Measurements from ENCODE around the gene AHRR. TPM values are rescaled to one million over a fixed set of nuclear protein-coding genes. Genes with fewer than 3 reads are reported as not detected.

The AHRR gene
- total RNA-seq, 1 experiment from 2014 or later = 51.8 TPM

DNA sequence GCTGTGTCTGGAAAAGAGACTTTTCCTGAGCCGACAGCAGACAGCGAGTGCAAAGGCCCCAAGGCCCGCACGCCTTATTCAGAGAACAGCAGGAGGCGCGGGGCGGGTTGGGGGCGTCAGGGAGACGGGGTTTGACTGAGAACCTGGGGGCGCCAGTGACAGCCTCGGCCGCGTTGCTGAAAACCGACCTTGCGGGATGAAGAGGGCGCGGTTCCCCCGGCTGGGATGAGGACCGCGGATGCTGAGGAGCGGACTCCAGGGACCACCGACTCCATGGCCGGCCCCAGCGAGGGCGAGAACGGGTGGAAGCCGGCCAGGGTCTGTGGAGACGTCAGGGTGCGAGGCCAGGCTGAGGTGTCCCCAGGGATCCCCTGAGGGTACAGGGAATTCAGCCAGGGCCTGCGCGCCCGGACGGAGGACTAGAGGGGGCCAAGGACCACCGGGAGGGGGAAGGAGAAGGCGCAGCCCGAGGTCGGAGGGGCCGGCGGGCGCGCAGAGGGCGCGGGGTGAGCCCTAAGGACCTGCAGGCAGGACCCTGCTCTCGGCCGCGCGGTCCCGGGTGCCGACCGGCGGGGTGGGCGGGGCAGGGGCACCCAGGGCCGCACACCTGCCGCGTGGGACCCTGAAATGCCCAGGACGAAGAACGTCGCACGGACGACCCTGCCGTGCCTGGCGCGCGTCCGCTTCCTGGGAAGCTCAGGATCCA is 837 bp upstream of the AHRR start:
- DNase-seq (ENCODE audit: low read depth) = no peak

- DNase-seq (ENCODE audit: low read depth) = no peak
Observed at GRCh38 chr5:321726-322251, 275 bp downstream of the AHRR start.

DNA sequence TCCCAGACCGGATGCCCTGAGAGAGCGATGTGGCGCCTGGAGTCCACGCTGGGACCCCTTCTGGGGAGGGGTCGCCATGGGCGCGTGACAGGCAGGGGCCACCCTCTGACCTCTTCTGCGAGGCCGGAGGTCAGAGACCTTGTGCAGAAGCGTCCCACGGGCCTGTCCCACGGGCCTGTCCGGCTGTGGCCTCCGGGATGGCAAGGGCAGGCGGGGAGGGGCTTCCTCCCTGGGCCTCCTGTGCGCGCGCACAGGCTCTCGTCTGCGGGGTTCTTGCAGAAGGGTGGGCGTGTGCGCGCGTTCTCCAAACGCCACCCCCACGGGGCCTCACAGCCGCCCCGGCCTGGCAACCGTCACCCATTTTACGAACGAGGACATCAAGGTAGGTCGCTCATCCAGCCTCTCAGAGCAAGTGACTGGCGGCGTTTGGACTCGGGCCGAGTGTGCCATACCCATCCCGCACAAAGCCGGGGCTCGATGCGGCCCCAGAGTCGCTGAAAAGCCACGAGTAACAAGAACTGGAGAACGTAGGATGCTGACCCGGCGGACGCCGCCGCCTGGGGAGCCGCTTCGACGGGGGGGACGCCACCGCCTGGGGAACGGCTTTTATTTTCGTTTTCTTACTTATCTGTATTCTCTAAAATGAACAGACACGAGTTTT is 897 bp downstream of the AHRR start:
- peak; percentile 79 for DNase-seq (ENCODE audit: low read depth)

DNA sequence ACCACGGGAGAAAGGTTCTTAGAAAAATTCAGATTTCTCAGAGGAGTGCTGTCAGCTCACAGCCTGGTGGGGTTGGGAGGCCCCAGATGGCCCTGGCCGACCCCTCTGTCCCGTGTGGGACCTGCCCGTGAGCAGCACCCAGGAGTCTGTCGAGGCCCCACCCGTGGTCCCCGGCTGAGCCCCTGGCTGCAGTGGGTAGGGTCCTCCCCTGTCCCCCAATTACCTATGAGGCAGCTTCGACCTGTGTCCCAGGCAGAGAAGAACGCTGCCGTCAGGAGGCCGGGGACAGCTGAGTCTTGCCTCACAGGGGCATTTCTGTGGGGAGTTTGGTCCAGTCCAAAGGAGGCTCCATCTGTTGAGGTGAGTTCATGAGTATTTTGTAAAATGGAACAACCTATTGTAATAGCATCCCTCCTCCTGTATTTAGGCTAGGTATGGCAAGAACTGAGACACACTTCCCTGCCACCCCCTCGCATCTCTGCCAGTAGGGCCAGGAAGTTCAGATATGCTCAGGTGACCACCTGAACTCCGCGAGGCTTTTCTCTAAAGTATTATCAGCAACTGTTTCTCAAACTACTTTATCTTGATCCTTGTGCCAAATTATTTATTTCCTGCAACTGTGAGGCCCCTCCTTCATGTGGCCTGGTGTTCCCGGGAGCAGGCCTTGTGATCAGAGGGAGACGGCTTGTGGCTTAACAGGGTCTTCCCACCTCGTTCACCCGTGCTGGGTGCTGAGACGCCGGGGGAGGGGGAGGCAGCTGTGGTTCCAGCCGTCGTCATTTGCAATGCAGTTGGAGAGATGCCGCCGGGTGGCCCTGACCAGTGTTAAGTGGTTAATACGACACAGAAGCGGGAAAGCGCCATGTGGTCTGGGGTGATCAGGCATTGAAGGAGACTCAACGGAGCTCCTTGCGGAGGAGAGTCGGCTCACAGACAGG is 1.7 kb downstream of the AHRR start:
- peak; percentile 77 for DNase-seq (ENCODE audit: low read depth)

DNA sequence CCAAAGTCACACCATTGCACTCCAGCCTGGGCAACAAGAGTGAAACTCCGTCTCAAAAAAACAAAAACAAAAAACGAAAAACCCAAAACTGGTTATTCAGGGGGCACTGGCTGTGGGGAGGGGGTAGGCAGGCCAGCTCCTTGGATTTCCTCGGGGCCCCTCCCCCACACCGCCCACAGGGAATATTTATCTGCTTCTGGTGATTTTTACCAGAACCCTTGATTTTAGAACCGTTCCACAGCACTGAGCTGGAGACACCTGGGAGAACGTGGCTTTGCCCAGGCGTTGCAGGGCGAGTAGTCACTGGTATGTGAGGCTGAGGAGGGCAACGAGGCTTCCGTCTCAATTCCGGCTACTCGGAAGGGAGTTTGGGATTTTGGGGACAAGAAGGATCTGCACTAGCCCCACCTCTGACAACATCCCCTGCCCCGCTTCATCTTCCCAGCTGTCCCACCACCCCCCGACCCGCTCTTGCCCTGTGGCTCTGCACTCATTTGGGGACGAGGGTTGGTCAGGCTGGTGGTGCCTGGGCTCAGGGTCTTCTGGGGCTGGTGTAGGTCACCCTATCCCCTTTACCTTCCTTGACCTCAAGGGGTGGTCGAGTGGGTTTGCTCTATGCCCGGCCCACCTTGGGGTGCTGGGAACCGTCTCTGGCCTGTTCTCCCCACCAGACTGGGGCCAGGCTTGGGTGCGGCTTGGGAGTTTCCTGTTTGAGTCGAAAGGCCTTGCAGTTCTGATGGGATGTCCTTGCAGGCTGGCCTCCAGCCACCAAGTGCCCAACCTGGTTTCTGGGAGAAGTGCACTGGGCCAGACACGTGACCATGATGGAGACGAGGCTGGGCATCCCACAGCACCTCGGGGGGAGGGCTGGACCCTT is 3.5 kb downstream of the AHRR start:
- DNase-seq (ENCODE audit: low read depth) = peak; percentile 22

DNA sequence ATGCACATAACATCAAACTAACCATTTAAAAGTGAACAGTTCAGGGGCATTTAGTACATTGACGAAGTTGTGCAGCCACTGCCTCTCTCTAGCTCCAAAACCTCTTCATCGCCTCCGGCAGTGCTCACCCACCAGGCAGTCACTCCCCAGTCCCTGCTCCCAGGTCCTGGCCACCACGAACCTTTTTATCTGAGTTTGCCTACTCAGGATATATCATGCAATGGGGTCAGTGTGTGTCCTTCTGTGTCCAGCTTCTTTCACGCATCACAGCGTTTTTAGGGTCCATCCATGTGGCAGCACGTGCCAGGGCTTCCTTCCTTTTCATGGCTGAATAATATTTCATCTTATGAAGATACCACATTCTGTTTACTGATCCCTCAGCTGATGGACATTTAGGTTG is 4.6 kb downstream of the AHRR start:
- no peak for DNase-seq (ENCODE audit: low read depth)

GRCh38 chr5:329121-329735 is 7.7 kb downstream of the AHRR start:
- peak; percentile 38 for DNase-seq (ENCODE audit: low read depth)

GRCh38 chr5:329768-330167 is 8.3 kb downstream of the AHRR start:
- no peak for DNase-seq (ENCODE audit: low read depth)

DNA sequence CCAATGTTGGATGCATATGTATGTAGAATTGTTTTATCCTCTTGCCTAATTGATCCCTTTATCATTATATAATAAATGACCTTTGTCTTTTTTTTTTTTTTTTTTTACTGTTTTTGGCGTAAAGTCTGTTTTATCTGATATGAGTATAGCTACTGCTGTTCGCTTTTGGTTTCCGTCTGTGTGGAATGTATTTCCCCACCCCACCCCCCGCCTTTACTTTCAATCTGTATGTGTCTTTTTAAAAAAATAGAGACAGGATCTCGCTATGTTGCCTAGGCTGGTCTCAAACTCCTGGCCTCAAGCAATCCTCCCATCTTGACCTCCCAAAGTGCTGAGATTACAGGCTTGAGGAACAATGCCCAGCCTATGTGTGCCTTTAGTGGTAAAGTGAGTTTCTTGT is 11.3 kb downstream of the AHRR start:
- DNase-seq (ENCODE audit: low read depth) = no peak

GRCh38 chr5:333945-334344 is 12.4 kb downstream of the AHRR start:
- no peak for DNase-seq (ENCODE audit: low read depth)

DNA sequence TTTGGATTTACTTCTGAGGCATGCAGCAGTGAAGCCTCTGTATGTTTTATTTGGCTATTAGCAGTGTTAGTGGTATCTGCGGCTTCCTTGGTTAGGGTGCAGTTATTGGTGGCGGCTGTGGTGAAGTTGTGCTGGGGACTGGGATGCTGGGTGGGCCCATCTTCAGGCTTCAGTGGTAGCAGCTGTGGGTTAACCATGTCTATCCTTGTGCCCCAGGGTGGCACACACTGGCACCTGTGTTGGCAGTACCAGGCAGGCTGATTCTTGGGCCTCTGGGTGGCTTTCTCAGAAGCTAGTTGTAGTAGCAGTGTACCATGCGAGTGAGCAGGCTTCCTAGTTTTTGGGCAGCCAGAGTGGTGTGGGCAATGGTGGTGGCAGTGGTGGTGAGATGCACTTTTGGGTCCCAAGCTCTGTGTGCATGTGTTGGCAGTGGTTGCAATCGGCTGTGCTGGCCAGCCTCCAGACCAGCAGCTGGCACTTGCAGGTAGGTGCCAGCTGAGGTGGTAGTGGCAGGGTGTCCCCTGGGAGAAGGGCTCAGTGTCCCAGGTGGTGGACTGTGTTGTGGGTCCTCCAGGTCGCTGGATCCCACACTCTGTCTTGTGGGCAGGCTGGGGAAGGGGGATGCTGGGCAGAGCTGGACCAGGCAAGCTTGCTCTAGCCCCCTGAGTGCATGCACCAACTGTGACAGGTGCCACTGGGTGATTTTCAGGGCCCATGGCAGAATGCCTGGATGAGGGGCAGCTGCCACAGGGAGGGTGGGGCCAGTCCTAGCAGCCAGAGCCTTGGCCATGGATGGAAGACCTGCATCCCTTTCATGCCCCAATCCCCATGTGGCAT is 13.6 kb downstream of the AHRR start:
- DNase-seq (ENCODE audit: low read depth) = no peak

DNA sequence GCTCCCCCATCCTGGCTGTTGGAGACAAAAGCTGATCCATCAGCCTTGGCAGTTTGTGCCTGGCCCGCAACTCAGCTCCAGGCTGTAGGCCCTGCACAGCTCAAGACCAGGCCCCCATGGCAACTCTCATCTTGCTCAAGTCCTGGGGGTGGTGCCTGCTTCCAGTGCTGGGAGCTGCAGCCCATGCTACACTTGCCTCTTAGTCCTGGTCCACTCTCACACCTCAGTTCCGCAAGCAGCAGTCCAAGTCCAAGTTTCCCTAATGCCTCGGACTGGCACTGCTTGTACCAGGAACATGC is 14.2 kb downstream of the AHRR start:
- no peak for DNase-seq (ENCODE audit: low read depth)

DNA sequence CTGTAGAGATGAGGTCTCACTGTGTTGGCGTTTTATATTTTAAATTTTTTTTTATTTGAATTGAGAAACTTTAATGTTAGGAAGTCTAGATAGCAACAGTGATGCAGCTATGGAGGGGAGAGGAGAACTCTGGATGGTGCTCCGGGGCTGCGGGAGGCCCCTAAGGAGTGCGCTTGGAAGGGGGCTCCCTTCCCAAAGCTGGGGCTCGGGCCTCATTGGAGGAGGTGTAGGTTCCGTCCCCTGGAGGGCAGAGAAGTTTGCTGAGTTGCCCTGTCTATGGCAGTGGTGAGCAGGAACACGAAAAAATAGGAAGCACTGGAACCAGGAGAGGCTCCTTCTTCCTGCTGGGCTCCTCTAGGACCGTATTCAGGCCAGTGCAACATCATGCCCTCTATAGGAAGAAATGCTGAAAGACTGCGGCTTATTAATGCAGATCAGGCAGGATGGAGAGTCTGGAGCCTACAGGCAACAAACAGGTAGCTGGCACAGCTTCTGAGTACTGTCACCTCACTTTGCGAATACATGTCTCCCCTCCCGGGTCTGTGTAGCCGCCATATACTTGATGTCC is 16.1 kb downstream of the AHRR start:
- DNase-seq (ENCODE audit: low read depth) = peak; percentile 30

- no peak for DNase-seq (ENCODE audit: low read depth)
Observed at GRCh38 chr5:342501-343460, 21.3 kb downstream of the AHRR start.

DNA sequence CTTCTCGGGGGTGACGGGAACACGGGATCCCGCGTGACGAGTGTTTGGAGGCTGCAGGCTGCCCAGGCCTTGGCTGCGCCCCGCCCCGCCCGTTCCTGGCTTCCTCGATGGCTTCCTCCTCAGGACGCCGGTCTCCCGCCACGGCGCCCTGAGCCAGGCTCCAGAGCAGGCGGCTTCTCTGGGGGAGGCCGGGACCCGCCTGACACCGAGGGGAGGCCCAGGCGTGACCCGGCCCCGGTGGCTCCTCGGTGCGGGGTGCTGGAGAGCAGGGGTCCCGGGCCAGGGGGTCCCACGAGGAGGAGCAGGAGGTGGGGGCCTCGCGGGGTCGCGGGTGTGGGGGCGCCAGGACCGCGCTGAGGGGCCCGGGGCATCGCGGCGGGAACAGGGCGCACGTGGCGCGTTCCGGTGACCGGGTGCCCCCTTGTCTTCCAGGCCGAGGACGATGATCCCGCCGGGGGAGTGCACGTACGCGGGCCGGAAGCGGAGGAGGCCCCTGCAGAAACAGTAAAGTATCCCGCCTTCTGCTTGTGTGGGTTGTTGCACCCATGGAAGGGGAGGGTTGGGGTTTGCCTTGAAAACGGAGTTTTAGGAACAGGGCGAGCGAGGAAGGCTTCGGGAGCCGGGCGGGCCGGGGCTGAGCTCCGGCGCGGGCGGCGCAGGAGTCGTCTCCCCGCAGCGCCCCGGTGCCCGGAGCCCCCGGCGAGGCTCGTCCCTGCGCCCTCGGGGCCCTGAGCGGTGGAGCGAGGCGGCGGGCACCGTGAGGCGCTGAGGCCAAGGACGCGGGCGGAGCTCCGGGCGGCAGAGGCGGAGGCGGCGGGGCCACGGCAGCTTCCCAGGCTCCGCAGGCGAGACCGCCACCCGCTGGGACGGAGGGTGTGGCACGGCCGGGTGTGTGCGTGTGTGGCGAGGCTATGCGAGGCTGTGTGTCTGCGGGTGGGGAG is 22.2 kb downstream of the AHRR start:
- peak; percentile 27 for DNase-seq (ENCODE audit: low read depth)

- DNase-seq (ENCODE audit: low read depth) = no peak
Observed at GRCh38 chr5:344668-345067, 23.2 kb downstream of the AHRR start.

- DNase-seq (ENCODE audit: low read depth) = no peak
Observed at GRCh38 chr5:345404-346195, 24.1 kb downstream of the AHRR start.
